ACC112 (cell line): Measurements from ENCODE around the gene FAM135A.

Source experiments
- H2AFZ ChIP-seq: fragments of 200-600 bp; sonication (generic); one replicate; pipeline ENCODE4 v1.6.0; 2017; ENCODE audit warnings: antibody characterized with exemption, low read length; ENCODE audit not compliant: unreplicated experiment
- H3K27ac ChIP-seq: fragments of 200-600 bp; sonication (generic); 2 replicates; pipeline ENCODE4 v1.5.1; 2014; ENCODE audit warnings: low read depth, mild to moderate bottlenecking, antibody characterized with exemption, low read length, moderate library complexity
- H3K27me3 ChIP-seq: fragments of 200-600 bp; sonication (generic); 2 replicates; pipeline ENCODE4 v1.6.1; 2014; ENCODE audit warnings: mild to moderate bottlenecking, antibody characterized with exemption, low read length, moderate library complexity, mixed read lengths; ENCODE audit not compliant: insufficient read depth
- H3K36me3 ChIP-seq: fragments of 200-600 bp; sonication (generic); 2 replicates; pipeline ENCODE4 v1.6.1; 2016; ENCODE audit warnings: mild to moderate bottlenecking, antibody characterized with exemption, low read length, moderate library complexity, mixed read lengths; ENCODE audit not compliant: insufficient read depth
- H3K4me1 ChIP-seq: fragments of 200-600 bp; sonication (generic); one replicate; pipeline ENCODE4 v1.6.1; 2016; ENCODE audit warnings: low read length, mixed read lengths; ENCODE audit not compliant: insufficient read depth, unreplicated experiment, control insufficient read depth
- H3K4me3 ChIP-seq: fragments of 200-600 bp; sonication (generic); 2 replicates; pipeline ENCODE4 v1.5.1; 2014; ENCODE audit warnings: mild to moderate bottlenecking, low read depth, low read length
- H3K79me2 ChIP-seq: fragments of 200-600 bp; sonication (generic); one replicate; pipeline ENCODE4 v1.6.0; 2016; ENCODE audit warnings: low read length; ENCODE audit not compliant: control insufficient read depth, unreplicated experiment, insufficient read depth

The FAM135A gene

DNA sequence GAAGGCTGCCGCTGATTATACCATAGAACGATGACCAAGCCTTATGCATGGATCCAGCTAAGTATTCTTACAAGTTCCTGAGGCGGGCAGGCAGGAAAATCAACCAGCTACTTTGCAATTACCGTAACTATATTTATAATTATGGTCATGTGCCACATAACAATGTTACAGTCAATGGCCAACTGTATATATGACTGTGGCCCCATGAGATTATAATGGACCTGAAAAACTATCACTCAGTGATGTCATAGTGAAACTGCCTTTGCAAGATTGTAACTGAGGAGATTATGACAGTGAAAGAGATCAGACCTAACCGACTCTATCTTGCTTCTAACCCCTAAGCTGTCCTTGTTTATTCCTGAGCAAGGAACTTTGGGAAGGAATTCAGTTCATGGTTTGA is 33.1 kb upstream of the FAM135A start:
- Histone ChIP-seq H3K36me3 (no peaks in the 10 kb centered on the region), H2AFZ (no peak overlapping the region), H3K27me3 (no peaks in the 10 kb centered on the region), H3K79me2 (no peaks in the 10 kb centered on the region), H3K4me3 (no peak overlapping the region), H3K4me1 (peaks cover 8% of the 10 kb centered on the region), H3K27ac (no peak overlapping the region)

DNA sequence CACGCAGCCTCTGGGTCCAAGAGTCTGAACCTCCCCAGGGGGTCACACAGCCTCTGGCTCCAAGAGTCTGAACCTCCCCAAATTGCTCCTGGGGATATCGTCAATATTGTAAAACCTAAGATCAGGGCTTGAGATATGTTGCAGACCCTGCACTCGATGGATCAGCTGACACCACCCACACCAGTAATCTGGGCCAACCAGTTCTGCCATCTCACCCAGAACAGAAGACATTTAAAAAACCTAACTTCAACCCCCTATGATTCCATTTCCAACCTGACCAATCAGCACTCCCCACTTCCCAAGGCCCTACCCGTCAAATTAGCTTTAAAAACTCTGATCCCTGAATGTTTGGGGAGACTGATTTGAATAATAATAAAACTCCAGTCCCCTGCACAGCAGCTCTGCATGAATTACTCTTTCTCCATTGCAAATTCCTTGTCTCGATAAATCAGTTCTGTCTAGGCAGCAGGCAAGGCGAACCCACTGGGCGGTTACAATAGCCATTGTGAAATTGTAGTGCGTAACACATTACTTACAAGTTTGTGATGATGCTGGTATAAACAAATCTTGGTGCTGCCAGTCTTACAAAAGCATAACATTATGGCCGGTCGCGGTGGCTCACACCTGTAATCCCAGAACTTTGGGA is 32.4 kb upstream of the FAM135A start:
- no peak overlapping the region for H2AFZ ChIP-seq
- H3K4me3 ChIP-seq = no peak overlapping the region
- H3K27ac ChIP-seq = no peak overlapping the region
- H3K79me2 ChIP-seq = no peaks in the 10 kb centered on the region
- H3K4me1 ChIP-seq = peaks cover 7% of the 10 kb centered on the region
- H3K27me3 ChIP-seq = no peaks in the 10 kb centered on the region
- H3K36me3 ChIP-seq = no peaks in the 10 kb centered on the region

- H3K4me1 ChIP-seq = peaks cover 7% of the 10 kb centered on the region
Observed at GRCh38 chr6:70381417-70381782, 31.9 kb upstream of the FAM135A start.

GRCh38 chr6:70385901-70386300 is 27.4 kb upstream of the FAM135A start:
- Histone ChIP-seq H3K4me1 (peaks cover 7% of the 10 kb centered on the region), H3K27me3 (no peaks in the 10 kb centered on the region), H3K27ac (0 out of 2 replicates have a peak overlapping the region, but pooled peaks have one; percentile 4), H3K4me3 (no peak overlapping the region), H3K36me3 (no peaks in the 10 kb centered on the region), H2AFZ (no peak overlapping the region), H3K79me2 (no peaks in the 10 kb centered on the region)

More at GRCh38 chr6:70381417-70381782, 31.9 kb upstream of the FAM135A start:
- no peaks in the 10 kb centered on the region for H3K27me3 ChIP-seq
- no peak overlapping the region for H2AFZ ChIP-seq
- no peaks in the 10 kb centered on the region for H3K79me2 ChIP-seq
- no peak overlapping the region for H3K4me3 ChIP-seq
- no peaks in the 10 kb centered on the region for H3K36me3 ChIP-seq
- H3K27ac ChIP-seq = no peak overlapping the region

DNA sequence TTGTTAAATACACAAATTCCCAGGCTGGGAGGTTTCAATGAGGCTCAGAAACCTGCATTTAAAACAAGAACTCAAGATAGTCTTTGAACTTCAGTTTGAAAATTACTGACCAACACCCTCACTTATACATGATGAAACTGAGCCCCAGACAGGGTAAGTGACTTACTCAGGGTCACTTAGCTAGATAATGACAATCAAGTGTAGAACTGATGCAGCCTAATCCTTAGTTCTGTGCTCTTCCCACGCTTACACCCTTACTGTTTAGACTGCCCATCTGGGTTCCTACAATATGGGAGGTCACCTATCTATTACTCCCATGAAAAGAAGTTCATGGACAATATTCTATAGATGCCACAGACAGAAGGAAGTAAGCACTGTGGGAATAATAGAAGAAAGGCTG is 24.5 kb upstream of the FAM135A start:
- no peaks in the 10 kb centered on the region for H3K27me3 ChIP-seq
- no peak overlapping the region for H3K4me3 ChIP-seq
- no peaks in the 10 kb centered on the region for H3K79me2 ChIP-seq
- H3K4me1 ChIP-seq = peaks cover 7% of the 10 kb centered on the region
- H3K27ac ChIP-seq = no peak overlapping the region
- no peaks in the 10 kb centered on the region for H3K36me3 ChIP-seq
- H2AFZ ChIP-seq = no peak overlapping the region

DNA sequence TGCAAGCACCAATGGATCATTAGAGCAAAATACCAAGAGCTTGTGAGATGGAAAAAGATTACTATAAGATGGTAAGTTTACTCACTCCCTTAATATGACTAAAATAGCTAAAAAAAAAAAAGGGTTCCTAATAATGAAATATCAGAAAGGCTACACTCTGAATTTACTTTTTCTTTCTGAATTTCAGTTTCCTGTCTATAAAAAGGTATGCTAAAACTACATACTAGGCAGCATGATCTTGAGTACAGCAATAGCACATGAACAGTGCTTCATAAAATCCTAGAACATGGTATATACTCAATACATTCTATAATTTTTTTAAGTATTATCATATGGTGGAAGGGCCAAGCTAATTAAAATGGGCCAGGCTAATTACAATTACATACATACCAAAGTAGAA is 24.0 kb upstream of the FAM135A start:
- Histone ChIP-seq H3K36me3 (no peaks in the 10 kb centered on the region), H3K4me3 (no peak overlapping the region), H2AFZ (no peak overlapping the region), H3K27me3 (no peaks in the 10 kb centered on the region), H3K4me1 (peaks cover 7% of the 10 kb centered on the region), H3K79me2 (no peaks in the 10 kb centered on the region), H3K27ac (no peak overlapping the region)

DNA sequence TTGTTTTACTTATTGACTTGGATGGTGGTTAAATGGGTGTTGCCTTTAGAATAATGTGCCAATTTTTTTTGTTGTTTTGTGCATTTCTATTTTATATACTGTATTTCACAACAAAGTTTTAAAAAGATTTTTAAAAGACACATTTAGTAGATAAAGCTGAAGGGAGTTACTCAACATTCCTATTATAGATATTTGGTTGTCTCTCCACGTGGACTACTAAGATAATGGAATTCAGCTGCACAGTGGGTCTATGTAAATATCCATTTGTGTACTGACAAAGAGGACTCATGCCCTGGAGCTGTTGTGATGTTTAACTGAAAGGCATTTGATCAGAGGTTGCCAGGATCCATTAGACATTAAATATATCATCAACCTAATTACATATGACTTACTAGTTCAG is 23.2 kb upstream of the FAM135A start:
- H3K27me3 ChIP-seq = no peaks in the 10 kb centered on the region
- H3K79me2 ChIP-seq = no peaks in the 10 kb centered on the region
- no peak overlapping the region for H3K4me3 ChIP-seq
- peaks cover 7% of the 10 kb centered on the region for H3K4me1 ChIP-seq
- no peak overlapping the region for H3K27ac ChIP-seq
- no peaks in the 10 kb centered on the region for H3K36me3 ChIP-seq
- no peak overlapping the region for H2AFZ ChIP-seq

- no peaks in the 10 kb centered on the region for H3K79me2 ChIP-seq
- no peaks in the 10 kb centered on the region for H3K27me3 ChIP-seq
- no peak overlapping the region for H2AFZ ChIP-seq
- no peak overlapping the region for H3K4me3 ChIP-seq
- no peak overlapping the region for H3K27ac ChIP-seq
- H3K4me1 ChIP-seq = peaks cover 4% of the 10 kb centered on the region
- no peaks in the 10 kb centered on the region for H3K36me3 ChIP-seq
Observed at GRCh38 chr6:70391492-70391891, 21.8 kb upstream of the FAM135A start.

GRCh38 chr6:70394518-70395300 is 18.6 kb upstream of the FAM135A start:
- no peaks in the 10 kb centered on the region for H3K27me3 ChIP-seq
- no peak overlapping the region for H3K4me3 ChIP-seq
- H3K36me3 ChIP-seq = no peaks in the 10 kb centered on the region
- H2AFZ ChIP-seq = peak overlapping the region; percentile 67
- no peak overlapping the region for H3K27ac ChIP-seq
- H3K4me1 ChIP-seq = peaks cover 32% of the 10 kb centered on the region
- no peaks in the 10 kb centered on the region for H3K79me2 ChIP-seq

DNA sequence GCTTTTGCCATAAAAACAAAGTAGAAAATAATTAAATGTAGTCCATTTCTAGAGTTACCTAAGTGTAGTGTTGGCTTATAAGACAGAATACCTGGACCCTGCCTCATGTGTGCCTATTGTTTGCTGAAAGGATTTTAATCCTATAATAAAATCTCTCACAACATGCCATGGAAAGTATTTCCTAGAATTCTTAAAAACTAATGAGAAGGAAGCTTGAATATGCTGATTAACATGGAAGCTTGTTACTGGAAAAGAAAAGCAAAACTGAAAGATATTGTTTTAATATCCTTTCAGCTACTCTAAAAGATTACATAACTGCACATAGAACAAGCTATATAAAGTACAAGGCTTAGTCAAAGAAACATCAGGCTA is 18.0 kb upstream of the FAM135A start:
- Histone ChIP-seq H3K27me3 (no peaks in the 10 kb centered on the region), H2AFZ (peak overlapping the region; percentile 67), H3K36me3 (no peaks in the 10 kb centered on the region), H3K4me1 (peaks cover 32% of the 10 kb centered on the region), H3K4me3 (no peak overlapping the region), H3K79me2 (no peaks in the 10 kb centered on the region), H3K27ac (no peak overlapping the region)

- Histone ChIP-seq H3K27me3 (no peaks in the 10 kb centered on the region), H3K4me3 (no peak overlapping the region), H2AFZ (peak overlapping the region; percentile 16), H3K4me1 (peaks cover 32% of the 10 kb centered on the region), H3K36me3 (no peaks in the 10 kb centered on the region), H3K27ac (no peak overlapping the region), H3K79me2 (no peaks in the 10 kb centered on the region)
Observed at GRCh38 chr6:70396163-70396562, 17.1 kb upstream of the FAM135A start.
